ENCODE measurements around the gene UROC1. TPM values are rescaled to one million over a fixed set of nuclear protein-coding genes. Genes with fewer than 3 reads are reported as not detected.

The UROC1 gene
- total RNA-seq, 1 donor from 2014 or later: not detected

- no peaks in the 10 kb centered on the region for H3K36me3 ChIP-seq (ENCODE audit: control insufficient read depth, insufficient read depth, low read length)
- FAIRE-seq (no peak), DNase-seq (ENCODE audit: low read depth) (peak; percentile 22)
- no peak for TF ChIP-seq CTCF (IDR thresholded peaks at IDR 0.05; ENCODE audit: insufficient read depth, low read length, severe bottlenecking)
- no peak overlapping the region for H3K4me3 ChIP-seq (ENCODE audit: low read depth, low read length)
- H3K27me3 ChIP-seq (ENCODE audit: control insufficient read depth, insufficient read depth, low read length): no peaks in the 10 kb centered on the region
These were observed 9.0 kb downstream of the UROC1 start for GRCh38 chr3:126508564-126508964.

- H3K4me3 ChIP-seq (ENCODE audit: low read depth, low read length): no peak overlapping the region
- no peaks in the 10 kb centered on the region for H3K36me3 ChIP-seq (ENCODE audit: control insufficient read depth, insufficient read depth, low read length)
- H3K27me3 ChIP-seq (ENCODE audit: control insufficient read depth, insufficient read depth, low read length): no peaks in the 10 kb centered on the region
- DNase-seq (ENCODE audit: low read depth): no peak
- TF ChIP-seq CTCF (IDR thresholded peaks at IDR 0.05; ENCODE audit: insufficient read depth, low read length, severe bottlenecking): no peak
- no peak for FAIRE-seq
These were observed 9.7 kb downstream of the UROC1 start for GRCh38 chr3:126507886-126508285.

- FAIRE-seq (no peak), DNase-seq (ENCODE audit: low read depth) (no peak)
- Histone ChIP-seq H3K4me3 (ENCODE audit: low read depth, low read length) (no peak overlapping the region), H3K36me3 (ENCODE audit: control insufficient read depth, insufficient read depth, low read length) (no peaks in the 10 kb centered on the region), H3K27me3 (ENCODE audit: control insufficient read depth, insufficient read depth, low read length) (no peaks in the 10 kb centered on the region)
- TF ChIP-seq CTCF (IDR thresholded peaks at IDR 0.05; ENCODE audit: insufficient read depth, low read length, severe bottlenecking): no peak
These were observed 13.9 kb downstream of the UROC1 start for GRCh38 chr3:126503701-126504100.

GRCh38 chr3:126502656-126503055 lies 14.9 kb downstream of the UROC1 start:
- DNase-seq (ENCODE audit: low read depth) (no peak), FAIRE-seq (peak; percentile 89)
- Histone ChIP-seq H3K27me3 (ENCODE audit: control insufficient read depth, insufficient read depth, low read length) (no peaks in the 10 kb centered on the region), H3K4me3 (ENCODE audit: low read depth, low read length) (no peak overlapping the region), H3K36me3 (ENCODE audit: control insufficient read depth, insufficient read depth, low read length) (no peaks in the 10 kb centered on the region)
- TF ChIP-seq CTCF (IDR thresholded peaks at IDR 0.05; ENCODE audit: insufficient read depth, low read length, severe bottlenecking): no peak

- Histone ChIP-seq H3K36me3 (ENCODE audit: control insufficient read depth, insufficient read depth, low read length) (no peaks in the 10 kb centered on the region), H3K4me3 (ENCODE audit: low read depth, low read length) (no peak overlapping the region), H3K27me3 (ENCODE audit: control insufficient read depth, insufficient read depth, low read length) (no peaks in the 10 kb centered on the region)
- no peak for TF ChIP-seq CTCF (IDR thresholded peaks at IDR 0.05; ENCODE audit: insufficient read depth, low read length, severe bottlenecking)
- DNase-seq (ENCODE audit: low read depth): no peak
- no peak for FAIRE-seq
These were observed 15.8 kb downstream of the UROC1 start for GRCh38 chr3:126501736-126502135.

GRCh38 chr3:126501054-126501453 lies 16.5 kb downstream of the UROC1 start:
- DNase-seq (ENCODE audit: low read depth) (no peak), FAIRE-seq (no peak)

More at GRCh38 chr3:126501054-126501453, 16.5 kb downstream of the UROC1 start:
- Histone ChIP-seq H3K4me3 (ENCODE audit: low read depth, low read length) (no peak overlapping the region), H3K36me3 (ENCODE audit: control insufficient read depth, insufficient read depth, low read length) (no peaks in the 10 kb centered on the region), H3K27me3 (ENCODE audit: control insufficient read depth, insufficient read depth, low read length) (no peaks in the 10 kb centered on the region)
- TF ChIP-seq CTCF (IDR thresholded peaks at IDR 0.05; ENCODE audit: insufficient read depth, low read length, severe bottlenecking): no peak
